SJCRH30 (cell line): Measurements from ENCODE around the gene HTT. TPM values are rescaled to one million over a fixed set of nuclear protein-coding genes. Genes with fewer than 3 reads are reported as not detected.
A peak's percentile ranks its signal among the peaks of the same experiment; 100 is the strongest.

Source experiments
- DNase-seq, 2 experiments: peaks; one replicate each; pipeline ENCODE4 v3.0.0-alpha.2; 2015 to 2020
- H3K27ac ChIP-seq: fragments of 250-450 bp; sonication (Bioruptor Pico); 2 replicates; pipeline ENCODE4 v1.5.1; 2020; ENCODE audit warnings: mild to moderate bottlenecking, moderate library complexity
- H3K27me3 ChIP-seq: fragments of 250-450 bp; sonication (Bioruptor Pico); 2 replicates; pipeline ENCODE4 v1.5.1; 2020; ENCODE audit warnings: mild to moderate bottlenecking, moderate library complexity
- H3K36me3 ChIP-seq: fragments of 250-450 bp; sonication (Bioruptor Pico); 2 replicates; pipeline ENCODE4 v1.5.1; 2020; ENCODE audit warnings: mild to moderate bottlenecking, moderate library complexity
- H3K4me1 ChIP-seq: fragments of 250-450 bp; sonication (Bioruptor Pico); 2 replicates; pipeline ENCODE4 v1.5.1; 2020; ENCODE audit warnings: mild to moderate bottlenecking, moderate library complexity
- H3K4me3 ChIP-seq: fragments of 250-450 bp; sonication (Bioruptor Pico); 2 replicates; pipeline ENCODE4 v1.5.1; 2020; ENCODE audit warnings: mild to moderate bottlenecking, moderate library complexity
- H3K9me3 ChIP-seq: fragments of 250-450 bp; sonication (Bioruptor Pico); replicated peaks from 2 replicates; pipeline ENCODE4 v1.5.1; 2020; ENCODE audit warnings: mild to moderate bottlenecking, moderate library complexity
- total RNA-seq: library from RNA; depleted of rRNA; stranded (reverse); fragments of >200 nt; shearing (Covaris generic); gene quantifications from 2 replicates; pipeline ENCODE4 v1.2.3, GENCODE V29; 2014

The HTT gene
- total RNA-seq, 1 experiment from 2014 or later = 30.7 TPM

DNA sequence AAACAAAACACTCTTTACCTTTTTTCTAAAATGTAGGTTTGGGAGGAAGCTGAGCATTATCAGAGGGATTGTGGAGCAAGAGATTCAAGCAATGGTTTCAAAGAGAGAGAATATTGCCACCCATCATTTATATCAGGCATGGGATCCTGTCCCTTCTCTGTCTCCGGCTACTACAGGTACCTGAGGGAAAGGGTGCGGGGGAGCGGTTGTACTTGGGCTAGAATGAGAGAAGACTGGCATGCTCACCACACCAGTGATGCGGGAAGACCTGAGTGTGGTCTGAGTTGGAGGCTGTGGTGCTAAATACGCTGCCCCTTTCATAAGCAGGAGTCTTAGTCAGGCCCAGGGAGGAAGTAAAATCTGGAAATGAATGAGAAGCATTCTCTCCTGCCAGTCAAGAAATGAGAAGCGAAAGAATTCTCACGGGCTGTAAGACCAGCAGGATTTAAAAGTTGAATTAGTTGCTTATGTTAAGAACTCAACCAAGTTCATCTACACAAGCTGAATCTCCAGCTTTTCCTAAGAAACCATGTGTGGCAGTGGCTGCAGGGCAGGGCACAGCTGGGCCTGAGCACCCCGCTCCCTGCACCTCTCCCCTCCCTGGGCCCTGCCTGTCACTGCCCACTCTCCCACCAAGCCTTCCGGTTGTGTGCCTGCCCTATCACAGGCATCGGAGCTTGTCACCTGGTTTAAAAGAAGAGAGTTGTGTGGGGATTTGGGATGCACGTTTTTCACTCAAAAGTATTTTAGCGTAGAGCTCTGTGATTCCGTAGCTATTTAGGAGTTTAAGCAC, 149.7 kb downstream of the HTT start:
- DNase-seq = no peak
- Histone ChIP-seq H3K27ac (no peak overlapping the region), H3K4me3 (no peak overlapping the region), H3K4me1 (peaks cover 4% of the 10 kb centered on the region), H3K27me3 (no peaks in the 10 kb centered on the region), H3K36me3 (peaks cover 41% of the 10 kb centered on the region), H3K9me3 (no peaks in the 10 kb centered on the region)

DNA sequence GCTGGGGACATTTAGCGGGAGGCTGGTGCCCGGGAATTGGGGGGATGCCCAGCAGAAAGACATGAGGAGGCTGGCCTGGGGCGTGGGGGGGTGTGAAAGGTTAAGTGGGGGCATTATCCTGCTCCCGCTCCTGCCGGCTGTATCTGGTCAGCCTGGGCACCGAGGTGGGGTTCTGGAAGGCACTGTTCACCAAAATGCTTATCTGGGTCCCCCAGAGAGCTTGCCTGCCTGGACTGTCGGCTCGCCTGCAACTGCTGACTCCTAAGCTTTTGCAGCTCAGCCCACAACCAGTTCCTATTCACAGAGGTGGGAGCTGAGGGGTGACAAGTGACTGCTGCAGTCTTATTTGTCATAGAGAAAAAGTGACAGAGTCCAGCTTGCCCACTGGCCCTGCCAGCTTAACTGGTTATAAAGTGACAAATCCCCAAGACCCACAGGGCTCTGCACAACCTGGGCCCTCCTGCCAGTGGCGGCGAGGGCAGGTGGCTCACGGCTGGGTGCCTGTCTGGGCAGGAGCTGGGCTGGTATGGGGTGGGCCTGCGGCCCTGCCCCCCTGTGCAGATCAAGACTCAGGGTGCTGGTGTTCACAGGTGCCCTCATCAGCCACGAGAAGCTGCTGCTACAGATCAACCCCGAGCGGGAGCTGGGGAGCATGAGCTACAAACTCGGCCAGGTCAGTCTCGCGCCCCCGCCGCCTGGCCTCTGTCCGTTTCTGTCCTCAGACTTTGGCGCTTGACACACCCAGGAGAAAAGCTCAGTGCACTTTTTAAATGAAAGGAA, 150.8 kb downstream of the HTT start:
- Histone ChIP-seq H3K36me3 (peaks cover 48% of the 10 kb centered on the region), H3K27me3 (no peaks in the 10 kb centered on the region), H3K27ac (no peak overlapping the region), H3K4me3 (no peak overlapping the region), H3K4me1 (peaks cover 4% of the 10 kb centered on the region), H3K9me3 (no peaks in the 10 kb centered on the region)
- no peak for DNase-seq

DNA sequence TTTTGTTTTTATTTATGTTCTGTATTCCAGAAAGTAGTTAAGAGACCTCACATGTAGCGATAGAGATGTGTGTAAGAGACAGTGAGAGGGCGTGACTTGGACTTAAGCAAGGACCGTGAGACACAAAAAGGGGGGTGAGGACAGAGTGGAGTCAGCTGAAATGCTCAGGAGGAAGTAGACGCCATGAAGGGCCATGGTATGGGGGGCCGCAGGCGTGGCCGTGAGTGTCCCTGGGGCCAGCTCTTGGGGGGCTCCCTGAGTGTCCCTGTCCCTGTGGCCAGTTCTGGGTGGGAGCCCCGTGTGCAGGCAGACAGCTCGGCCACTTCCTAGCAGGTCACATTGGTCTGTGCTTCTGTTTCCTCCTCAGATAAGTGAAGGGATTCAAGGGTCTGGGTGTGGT, 151.5 kb downstream of the HTT start:
- H3K9me3 ChIP-seq = no peaks in the 10 kb centered on the region
- H3K27me3 ChIP-seq = no peaks in the 10 kb centered on the region
- H3K4me1 ChIP-seq = peaks cover 4% of the 10 kb centered on the region
- H3K36me3 ChIP-seq = peaks cover 47% of the 10 kb centered on the region
- H3K27ac ChIP-seq = no peak overlapping the region
- no peak overlapping the region for H3K4me3 ChIP-seq
- DNase-seq = no peak

- no peak for DNase-seq
These were observed 152.0 kb downstream of the HTT start for GRCh38 chr4:3226467-3226866.

GRCh38 chr4:3226944-3227343, 152.5 kb downstream of the HTT start:
- no peak overlapping the region for H3K4me3 ChIP-seq
- H3K4me1 ChIP-seq = peaks cover 4% of the 10 kb centered on the region
- no peak for DNase-seq
- no peak overlapping the region for H3K27ac ChIP-seq
- no peaks in the 10 kb centered on the region for H3K27me3 ChIP-seq
- no peaks in the 10 kb centered on the region for H3K9me3 ChIP-seq
- H3K36me3 ChIP-seq = peaks cover 47% of the 10 kb centered on the region

More at GRCh38 chr4:3226467-3226866, 152.0 kb downstream of the HTT start:
- Histone ChIP-seq H3K27me3 (no peaks in the 10 kb centered on the region), H3K4me1 (peaks cover 4% of the 10 kb centered on the region), H3K9me3 (no peaks in the 10 kb centered on the region), H3K36me3 (peaks cover 47% of the 10 kb centered on the region), H3K27ac (no peak overlapping the region), H3K4me3 (no peak overlapping the region)

DNA sequence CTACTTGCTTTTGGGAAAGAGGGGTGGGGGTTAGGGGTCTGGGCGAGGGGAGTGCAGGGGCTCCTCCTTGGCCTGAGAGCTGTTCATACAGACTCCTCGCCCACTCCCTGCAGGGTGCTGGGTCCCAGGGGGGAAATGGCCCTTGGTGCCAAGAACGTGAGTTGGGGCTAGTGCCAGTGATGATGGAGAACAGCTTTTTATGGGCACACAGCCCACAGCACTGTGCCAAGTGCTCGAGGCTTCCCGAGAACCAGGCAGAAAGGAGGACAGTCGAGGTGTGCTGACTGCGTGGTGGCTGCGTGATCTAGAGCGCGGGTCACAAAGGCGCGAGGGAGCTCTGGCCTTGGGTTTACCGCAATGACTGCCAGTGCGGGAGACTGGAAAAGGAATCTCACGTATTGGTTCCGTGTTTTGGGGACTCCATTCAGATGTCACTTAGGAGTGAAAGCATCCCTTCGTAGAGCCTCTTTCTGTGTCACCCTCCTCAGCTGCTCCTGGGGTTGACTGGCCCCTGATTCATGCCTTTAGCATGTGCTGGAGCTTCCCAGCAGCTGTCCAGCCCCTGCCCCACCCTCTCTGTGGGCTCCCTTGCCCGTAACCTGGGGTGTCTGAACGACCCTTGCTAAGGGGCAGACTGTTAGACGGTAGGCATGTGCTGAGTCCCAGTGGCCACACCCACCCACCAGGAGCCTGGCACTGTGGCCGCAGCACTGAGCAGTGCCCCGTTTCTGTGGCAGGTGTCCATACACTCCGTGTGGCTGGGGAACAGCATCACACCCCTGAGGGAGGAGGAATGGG, 153.6 kb downstream of the HTT start:
- H3K4me3 ChIP-seq = no peak overlapping the region
- no peaks in the 10 kb centered on the region for H3K27me3 ChIP-seq
- peaks cover 42% of the 10 kb centered on the region for H3K36me3 ChIP-seq
- H3K9me3 ChIP-seq = no peaks in the 10 kb centered on the region
- DNase-seq = peak; percentile 34 to 57
- peak overlapping the region; percentile 6 for H3K27ac ChIP-seq
- peaks cover 4% of the 10 kb centered on the region for H3K4me1 ChIP-seq

GRCh38 chr4:3228881-3229280, 154.4 kb downstream of the HTT start:
- H3K36me3 ChIP-seq = peaks cover 34% of the 10 kb centered on the region

GRCh38 chr4:3229328-3229727, 154.8 kb downstream of the HTT start:
- H3K27ac ChIP-seq = no peak overlapping the region
- peaks cover 30% of the 10 kb centered on the region for H3K36me3 ChIP-seq
- no peak for DNase-seq
- peaks cover 4% of the 10 kb centered on the region for H3K4me1 ChIP-seq
- H3K4me3 ChIP-seq = no peak overlapping the region
- no peaks in the 10 kb centered on the region for H3K9me3 ChIP-seq
- no peaks in the 10 kb centered on the region for H3K27me3 ChIP-seq

More at GRCh38 chr4:3228881-3229280, 154.4 kb downstream of the HTT start:
- DNase-seq = no peak
- no peaks in the 10 kb centered on the region for H3K9me3 ChIP-seq
- H3K27ac ChIP-seq = no peak overlapping the region; the same call in 1 of the 2 replicates
- peaks cover 4% of the 10 kb centered on the region for H3K4me1 ChIP-seq
- no peak overlapping the region for H3K4me3 ChIP-seq
- no peaks in the 10 kb centered on the region for H3K27me3 ChIP-seq

GRCh38 chr4:3229964-3230363, 155.5 kb downstream of the HTT start:
- Histone ChIP-seq H3K4me1 (peaks cover 4% of the 10 kb centered on the region), H3K27me3 (no peaks in the 10 kb centered on the region), H3K36me3 (peaks cover 25% of the 10 kb centered on the region), H3K4me3 (no peak overlapping the region), H3K27ac (no peak overlapping the region), H3K9me3 (no peaks in the 10 kb centered on the region)
- no peak for DNase-seq

DNA sequence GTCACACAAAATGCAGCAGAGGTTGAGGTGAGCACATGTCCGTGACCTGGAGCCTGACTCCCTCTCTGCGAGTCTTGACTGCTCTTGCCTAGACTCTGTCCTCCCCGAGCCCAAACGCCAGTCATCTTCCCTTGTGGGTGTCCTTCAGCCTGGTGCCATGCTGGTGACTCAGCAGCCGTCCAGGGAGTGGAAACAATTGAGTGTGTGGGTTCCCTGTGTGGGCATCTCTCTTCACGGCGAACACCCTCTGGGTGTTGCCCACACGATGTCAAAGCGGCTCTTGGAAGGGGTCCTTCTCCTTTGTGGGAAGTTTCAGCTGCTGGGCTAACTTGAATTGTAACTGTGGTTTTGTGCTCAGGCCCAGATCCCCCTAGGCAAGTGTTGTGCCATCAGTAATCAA, 157.0 kb downstream of the HTT start:
- Histone ChIP-seq H3K27me3 (no peaks in the 10 kb centered on the region), H3K4me1 (peaks cover 4% of the 10 kb centered on the region), H3K9me3 (no peaks in the 10 kb centered on the region), H3K36me3 (peaks cover 25% of the 10 kb centered on the region), H3K4me3 (no peak overlapping the region), H3K27ac (no peak overlapping the region)
- no peak for DNase-seq

DNA sequence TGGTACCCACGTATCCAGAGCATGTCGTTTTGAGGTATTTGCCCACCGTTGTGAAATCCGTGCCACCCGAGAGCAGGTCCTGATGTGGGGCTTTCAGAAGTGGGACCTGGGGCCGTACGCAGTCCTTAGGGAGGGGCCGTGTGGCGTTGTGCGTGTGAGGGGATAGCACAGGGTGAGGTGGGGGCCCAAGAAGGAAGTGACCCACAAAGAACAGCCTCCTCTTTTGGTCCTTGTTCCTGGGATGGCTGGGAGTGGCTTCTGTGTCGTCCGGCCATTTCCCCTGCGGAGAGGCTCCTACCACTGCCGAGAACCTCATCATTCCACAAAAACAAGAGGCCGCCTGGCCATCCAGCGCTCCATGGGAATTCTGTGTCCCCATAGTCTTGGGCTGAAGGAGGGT, 157.5 kb downstream of the HTT start:
- H3K27ac ChIP-seq = no peak overlapping the region
- H3K4me1 ChIP-seq = peaks cover 4% of the 10 kb centered on the region
- H3K4me3 ChIP-seq = no peak overlapping the region
- no peaks in the 10 kb centered on the region for H3K27me3 ChIP-seq
- peaks cover 25% of the 10 kb centered on the region for H3K36me3 ChIP-seq
- DNase-seq = no peak
- no peaks in the 10 kb centered on the region for H3K9me3 ChIP-seq

- Histone ChIP-seq H3K4me1 (peaks cover 2% of the 10 kb centered on the region), H3K4me3 (no peak overlapping the region), H3K9me3 (no peaks in the 10 kb centered on the region), H3K27me3 (no peaks in the 10 kb centered on the region), H3K27ac (no peak overlapping the region), H3K36me3 (peaks cover 25% of the 10 kb centered on the region)
- no peak for DNase-seq
These were observed 158.4 kb downstream of the HTT start for GRCh38 chr4:3232871-3233271.

DNA sequence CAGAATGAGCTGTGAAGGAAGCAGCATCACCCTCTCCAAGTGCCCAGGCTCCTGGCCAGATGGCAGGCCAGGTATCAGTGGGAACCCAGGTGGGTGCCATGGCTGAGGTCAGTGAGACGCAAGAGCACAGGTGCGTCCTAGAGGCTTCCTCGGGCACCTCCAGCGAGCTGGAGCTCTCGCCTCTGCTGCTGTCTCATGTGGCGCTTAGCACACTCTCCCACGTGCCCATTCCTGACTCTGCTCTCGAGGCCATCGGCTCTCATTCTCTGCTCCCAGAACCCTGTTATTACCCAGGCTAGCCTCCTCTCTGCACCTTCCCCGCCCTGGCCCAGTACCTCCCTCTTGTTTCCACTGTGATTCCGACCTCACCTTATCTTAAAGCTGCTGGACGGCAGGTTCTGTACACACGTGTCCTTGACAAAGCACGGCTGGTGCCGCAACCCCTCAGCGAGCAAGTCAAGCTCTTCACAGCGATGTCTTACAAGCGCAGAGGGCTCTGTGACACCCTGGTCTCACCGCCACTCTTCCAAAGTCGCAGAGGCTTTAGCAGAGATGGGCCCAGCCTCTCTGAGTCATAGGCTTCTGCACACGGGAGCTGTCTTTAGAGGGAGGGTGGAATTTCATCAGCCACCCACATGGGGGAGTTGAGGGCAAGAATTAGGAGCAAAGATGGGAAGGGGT, 159.1 kb downstream of the HTT start:
- Histone ChIP-seq H3K27me3 (no peaks in the 10 kb centered on the region), H3K9me3 (no peaks in the 10 kb centered on the region), H3K4me3 (no peak overlapping the region), H3K27ac (no peak overlapping the region), H3K4me1 (no peaks in the 10 kb centered on the region), H3K36me3 (peaks cover 25% of the 10 kb centered on the region)
- DNase-seq = no peak
